Glomerular endothelial cell (primary cell): Measurements from ENCODE around the gene INO80. TPM values are rescaled to one million over a fixed set of nuclear protein-coding genes. Genes with fewer than 3 reads are reported as not detected.

Experiments
- DNase-seq: peaks from one replicate; pipeline ENCODE4 v3.0.0-alpha.2; 2011; ENCODE audit warnings: low read depth, low spot score; ENCODE audit errors: extremely low read depth
- total RNA-seq: library from RNA; depleted of rRNA; stranded (reverse); fragments of >200 nt; gene quantifications from 2 replicates; pipeline ENCODE4 v1.2.3, GENCODE V29; 2015

INO80 gene
- total RNA-seq, 1 donor from 2014 or later, result 22.6 TPM

GRCh38 chr15:41048852-41049251, 67.2 kb downstream of the INO80 start:
- DNase-seq, result no peak

- DNase-seq, result no peak
Measured at GRCh38 chr15:41048397-41048796, 67.7 kb downstream of the INO80 start.

GRCh38 chr15:41047474-41047873, 68.6 kb downstream of the INO80 start:
- DNase-seq, result no peak

GRCh38 chr15:41043276-41043951, 72.7 kb downstream of the INO80 start:
- no peak for DNase-seq

DNA sequence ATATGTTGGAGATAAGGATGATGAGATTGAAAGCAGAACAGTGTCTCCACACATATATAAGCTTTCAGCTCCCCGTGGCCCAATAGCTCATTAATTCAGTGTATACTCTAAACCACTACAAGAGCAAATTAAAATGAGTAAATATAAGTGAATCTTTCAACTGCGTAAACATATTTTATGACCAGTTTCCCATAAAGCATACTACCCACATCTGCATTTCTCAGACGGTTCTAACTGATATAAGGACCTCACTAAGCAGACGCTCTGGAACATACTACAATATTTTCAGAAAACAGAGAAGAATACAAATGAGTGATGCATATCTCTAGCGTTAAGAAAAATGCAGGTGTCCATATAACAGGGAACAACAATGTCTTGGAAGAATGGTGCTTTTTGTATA, 73.2 kb downstream of the INO80 start:
- DNase-seq, result no peak

- no peak for DNase-seq
Measured at GRCh38 chr15:41039121-41039520, 77.0 kb downstream of the INO80 start.

- DNase-seq, result no peak
Measured at GRCh38 chr15:41032079-41032328, 84.1 kb downstream of the INO80 start.

DNA sequence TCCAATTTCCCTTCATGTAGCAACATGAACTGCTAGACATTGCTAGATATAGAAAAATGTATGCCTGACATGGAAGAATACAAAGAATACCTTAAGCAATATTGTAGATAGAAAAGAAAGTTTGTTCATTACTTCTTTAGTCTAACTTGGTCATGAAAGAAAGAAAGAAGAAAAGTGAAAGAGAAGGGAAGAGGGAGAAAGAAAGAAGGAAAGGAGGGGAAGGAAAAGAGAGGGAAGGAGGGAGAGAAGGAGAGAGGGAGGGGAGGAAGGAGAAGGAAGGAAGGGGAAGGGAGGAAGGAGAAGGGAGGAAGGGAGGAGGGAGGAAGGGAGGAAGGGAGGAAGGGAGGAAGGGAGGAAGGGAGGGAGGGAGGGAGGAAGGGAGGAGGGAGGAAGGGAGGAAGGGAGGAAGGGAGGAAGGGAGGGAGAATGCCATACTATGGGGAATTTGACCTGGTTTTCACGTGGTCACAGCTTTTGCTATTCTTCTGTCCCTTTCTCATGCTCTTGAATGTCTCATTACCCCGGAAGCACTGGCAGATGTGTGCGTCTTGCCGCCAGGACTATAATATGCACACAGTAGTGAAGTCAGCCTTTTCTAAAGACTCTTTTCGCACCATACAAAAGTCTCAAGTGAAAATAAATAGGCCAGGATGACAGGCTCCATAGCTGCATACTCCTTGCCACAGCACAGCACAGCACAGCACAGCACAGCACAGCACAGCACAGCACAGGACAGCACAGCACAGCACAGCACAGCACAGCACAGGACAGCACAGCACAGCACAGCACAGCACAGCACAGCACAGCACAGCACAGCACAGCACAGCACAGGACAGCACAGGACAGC, 84.6 kb downstream of the INO80 start:
- DNase-seq, result no peak

DNA sequence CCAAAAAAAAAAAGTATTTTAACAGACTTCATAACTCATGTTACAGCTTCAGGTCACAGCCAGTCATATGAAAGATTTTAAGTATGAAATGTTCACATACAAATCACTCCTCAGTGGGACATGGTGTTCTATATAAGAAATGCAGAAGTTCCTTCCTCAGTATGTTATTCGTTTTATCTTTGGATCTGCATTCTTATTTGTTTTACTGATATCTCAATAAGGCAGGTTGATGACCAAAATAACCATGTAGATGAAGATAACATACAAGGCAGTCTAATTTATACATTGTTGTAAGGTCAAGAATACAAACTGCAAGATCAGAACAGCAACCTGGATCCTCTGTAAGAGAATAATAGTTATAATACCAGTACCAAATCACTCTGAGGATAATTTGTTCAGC, 87.2 kb downstream of the INO80 start:
- no peak for DNase-seq

- no peak for DNase-seq
Measured at GRCh38 chr15:41025393-41025792, 90.7 kb downstream of the INO80 start.

GRCh38 chr15:41024885-41025284, 91.2 kb downstream of the INO80 start:
- no peak for DNase-seq

GRCh38 chr15:41024131-41024530, 91.9 kb downstream of the INO80 start:
- DNase-seq, result no peak

DNA sequence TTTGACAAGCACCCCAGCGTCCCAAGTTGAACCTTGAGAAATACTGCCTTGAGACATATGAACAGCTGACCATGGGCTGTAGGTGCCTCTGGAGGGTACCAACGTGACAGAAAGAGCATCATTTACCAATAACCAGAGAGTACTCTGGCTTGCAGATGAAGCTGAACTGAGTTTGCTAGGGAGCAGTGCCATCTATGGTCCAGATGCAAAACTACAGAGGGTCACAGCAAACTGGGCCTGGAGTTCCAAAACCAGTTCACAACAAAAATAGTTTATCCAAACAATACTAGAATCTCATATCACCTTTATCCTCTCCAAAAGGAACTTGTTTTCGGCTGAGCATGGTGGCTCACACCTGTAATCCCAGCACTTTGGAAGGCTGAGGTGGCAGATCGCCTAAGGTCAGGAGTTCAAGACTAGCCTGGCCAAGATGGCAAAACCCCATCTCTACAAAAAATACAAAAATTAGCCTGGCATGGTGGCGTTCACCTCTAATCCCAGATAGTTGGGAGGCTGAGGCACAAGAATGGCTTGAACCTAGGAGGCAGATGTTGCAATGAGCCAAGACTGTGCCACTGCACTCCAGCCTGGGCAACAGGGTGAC, 93.5 kb downstream of the INO80 start:
- no peak for DNase-seq

- no peak for DNase-seq
Measured at GRCh38 chr15:41020829-41021228, 95.3 kb downstream of the INO80 start.

DNA sequence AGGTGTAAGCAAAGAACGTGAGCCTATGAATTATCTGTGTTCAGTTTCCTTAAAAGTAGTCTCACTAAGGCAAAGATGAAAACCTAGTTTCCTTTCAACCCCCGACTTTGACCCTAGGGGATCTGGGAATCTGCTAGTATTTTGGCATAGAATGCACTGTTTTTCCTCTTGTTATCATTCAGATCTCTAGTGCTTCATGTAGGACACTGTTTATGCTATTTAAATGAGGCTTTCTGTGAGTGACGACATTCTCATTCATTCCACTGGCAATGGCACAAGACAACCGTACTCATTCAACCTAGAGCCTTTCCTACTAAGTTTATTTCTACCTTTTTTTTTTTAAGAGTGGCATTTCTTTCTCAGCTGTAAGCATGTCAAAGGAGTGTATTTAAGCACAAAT, 95.8 kb downstream of the INO80 start:
- no peak for DNase-seq

DNA sequence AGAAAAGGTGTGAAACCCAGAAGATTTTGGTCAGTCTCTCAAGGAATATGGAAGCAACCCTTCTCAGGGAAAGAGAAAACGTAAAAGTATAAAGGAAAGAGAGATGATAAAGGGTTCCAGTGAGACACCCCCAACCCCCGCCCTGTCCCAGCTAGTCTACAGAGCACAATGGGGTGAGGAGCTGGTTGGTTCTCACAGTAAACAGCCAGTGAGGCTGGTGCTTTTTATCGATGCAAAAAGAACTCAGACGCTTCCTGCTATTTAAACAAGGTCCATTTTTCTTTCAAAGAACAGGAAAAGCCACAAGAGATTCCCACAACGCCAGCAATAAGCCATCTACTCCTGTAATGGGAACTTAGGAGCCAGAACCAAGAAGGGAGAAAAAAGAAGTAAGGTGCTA, 96.9 kb downstream of the INO80 start:
- no peak for DNase-seq

DNA sequence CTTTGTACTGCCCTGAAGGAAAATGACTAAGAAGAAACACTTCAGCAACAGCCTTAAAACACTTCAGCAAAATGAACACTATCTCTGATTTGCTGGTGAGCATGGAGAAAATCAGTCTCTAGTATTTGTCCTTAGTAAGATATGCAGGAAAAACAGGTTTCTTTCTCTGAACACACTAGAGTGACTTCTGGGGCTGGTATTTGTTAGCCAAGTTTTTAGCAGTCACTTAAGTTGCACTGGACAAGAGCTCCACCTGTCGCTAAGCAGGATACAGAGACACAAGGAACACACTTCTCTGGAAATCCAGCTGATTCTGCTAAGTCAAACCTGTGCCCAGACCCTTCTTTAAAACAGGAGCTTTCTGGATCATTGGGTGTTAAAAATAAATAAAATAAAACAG, 97.5 kb downstream of the INO80 start:
- DNase-seq, result no peak

GRCh38 chr15:41017066-41017735, 98.9 kb downstream of the INO80 start:
- DNase-seq, result no peak

- no peak for DNase-seq
Measured at GRCh38 chr15:41013691-41014414, 102.2 kb downstream of the INO80 start.

DNA sequence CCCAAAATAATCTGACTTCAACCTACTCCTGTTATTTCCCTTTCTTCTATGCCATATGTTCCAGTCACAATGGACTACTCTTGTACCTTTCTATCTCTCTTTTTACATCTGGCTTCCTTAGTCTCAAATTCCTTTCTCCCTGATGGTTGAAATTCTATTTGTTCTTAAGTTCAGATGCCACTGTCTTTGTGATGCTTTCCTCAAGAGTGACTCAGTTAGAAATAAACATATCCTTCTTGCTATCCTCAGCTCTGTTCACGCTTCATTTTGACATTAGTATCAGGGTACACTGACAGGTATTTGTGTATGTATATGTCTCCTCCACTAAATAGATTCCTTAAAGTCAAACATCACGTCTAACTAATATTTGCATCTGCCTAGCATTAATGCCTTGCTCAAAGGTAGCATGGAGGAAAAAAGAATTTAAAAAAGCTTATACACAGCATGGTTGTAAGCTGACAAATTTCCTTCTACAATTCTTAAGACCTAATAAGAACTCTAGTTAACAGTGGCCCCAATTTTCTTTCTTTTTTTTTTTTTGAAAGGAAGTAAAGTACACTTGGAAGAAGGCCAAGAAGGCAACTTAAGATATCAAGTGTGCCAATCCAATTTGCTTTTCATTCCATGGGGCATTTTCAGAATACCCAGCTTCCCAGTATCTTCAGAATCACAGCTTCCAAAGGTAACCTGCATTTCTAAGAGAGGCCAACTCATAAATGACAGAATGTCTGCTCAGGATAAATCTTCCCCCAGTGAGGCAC, 104.8 kb downstream of the INO80 start:
- no peak for DNase-seq
